Measurements from ENCODE around the gene NFIC. TPM values are rescaled to one million over a fixed set of nuclear protein-coding genes. Genes with fewer than 3 reads are reported as not detected.

NFIC gene
- total RNA-seq, 4 donors from 2014 or later, result 55.7 to 84.5 (median 65.5) TPM

- TF ChIP-seq CTCF (IDR thresholded peaks at IDR 0.05), result no peak
- DNase-seq (ENCODE audit: low spot score) (no peak), ATAC-seq (ENCODE audit: low FRiP score) (no peak)
Observed at GRCh38 chr19:3516675-3517207, 150.4 kb downstream of the NFIC start.

- ATAC-seq (ENCODE audit: low FRiP score) (no peak), DNase-seq (ENCODE audit: low spot score) (no peak)
- no peak for TF ChIP-seq CTCF (IDR thresholded peaks at IDR 0.05)
Observed at GRCh38 chr19:3517638-3518037, 151.3 kb downstream of the NFIC start.

GRCh38 chr19:3518255-3518654 is 151.9 kb downstream of the NFIC start:
- no peak for DNase-seq (ENCODE audit: low spot score)
- no peak for TF ChIP-seq CTCF (IDR thresholded peaks at IDR 0.05)
- ATAC-seq (ENCODE audit: low FRiP score), result no peak

GRCh38 chr19:3518659-3519058 is 152.3 kb downstream of the NFIC start:
- ATAC-seq (ENCODE audit: low FRiP score), result no peak

More at GRCh38 chr19:3518659-3519058, 152.3 kb downstream of the NFIC start:
- DNase-seq (ENCODE audit: low spot score), result no peak
- no peak for TF ChIP-seq CTCF (IDR thresholded peaks at IDR 0.05)

Small RNA genes within 50 kb of the gene (small RNA-seq; reads per million reads assigned to genes)
- not detected for gene AC005514.1

Other genes with a start within 250 kb of the NFIC start
- gene GNA15, start 230.6 kb upstream of the NFIC start, total RNA-seq, result 10 to 100 TPM; 10.2 to 33.7 (median 10.8) TPM
- gene S1PR4, start 187.8 kb upstream of the NFIC start, total RNA-seq, result 10 to 100 TPM in 1 of 4 donors, 1 to 10 TPM in 3; 1.1 to 35.3 (median 9.4) TPM
- 10 to 100 TPM; 33.6 to 65.7 (median 41.1) TPM for gene NCLN, start 180.7 kb upstream of the NFIC start, total RNA-seq
- not detected for gene CELF5, start 141.9 kb upstream of the NFIC start, total RNA-seq
- gene SMIM24, start 113.9 kb downstream of the NFIC start, total RNA-seq, result not detected
- gene SMIM44, start 116.9 kb downstream of the NFIC start, total RNA-seq, result not detected
- gene DOHH, start 134.1 kb downstream of the NFIC start, total RNA-seq, result 10 to 100 TPM; 11.7 to 28.1 (median 13.0) TPM
- 10 to 100 TPM; 10.0 to 33.1 (median 15.3) TPM for gene FZR1, start 139.7 kb downstream of the NFIC start, total RNA-seq
- 1 to 10 TPM in 1 of 4 donors, not detected in 3; 1.4 TPM for gene TEKTIP1, start 172.6 kb downstream of the NFIC start, total RNA-seq
- gene MFSD12, start 191.0 kb downstream of the NFIC start, total RNA-seq, result 100 to 1,000 TPM in 1 of 4 donors, 10 to 100 TPM in 3; 27.7 to 127 (median 53.3) TPM
- 10 to 100 TPM; 60.4 to 95.8 (median 66.5) TPM for gene HMG20B, start 206.4 kb downstream of the NFIC start, total RNA-seq
- gene GIPC3, start 218.9 kb downstream of the NFIC start, total RNA-seq, result 1 to 10 TPM in 2 of 4 donors, under 1 TPM in 2; 0.56 to 3.0 (median 1.0) TPM
- 1 to 10 TPM in 2 of 4 donors, under 1 TPM in 2; 0.65 to 1.8 (median 1.1) TPM for gene TBXA2R, start 240.3 kb downstream of the NFIC start, total RNA-seq